AG08395 (cell line): ENCODE measurements around the gene HS3ST3A1.

Source experiments
- DNase-seq: peaks from one replicate; pipeline ENCODE4 v3.0.0; 2012; ENCODE audit warnings: mixed read lengths, low spot score

The HS3ST3A1 gene

DNA sequence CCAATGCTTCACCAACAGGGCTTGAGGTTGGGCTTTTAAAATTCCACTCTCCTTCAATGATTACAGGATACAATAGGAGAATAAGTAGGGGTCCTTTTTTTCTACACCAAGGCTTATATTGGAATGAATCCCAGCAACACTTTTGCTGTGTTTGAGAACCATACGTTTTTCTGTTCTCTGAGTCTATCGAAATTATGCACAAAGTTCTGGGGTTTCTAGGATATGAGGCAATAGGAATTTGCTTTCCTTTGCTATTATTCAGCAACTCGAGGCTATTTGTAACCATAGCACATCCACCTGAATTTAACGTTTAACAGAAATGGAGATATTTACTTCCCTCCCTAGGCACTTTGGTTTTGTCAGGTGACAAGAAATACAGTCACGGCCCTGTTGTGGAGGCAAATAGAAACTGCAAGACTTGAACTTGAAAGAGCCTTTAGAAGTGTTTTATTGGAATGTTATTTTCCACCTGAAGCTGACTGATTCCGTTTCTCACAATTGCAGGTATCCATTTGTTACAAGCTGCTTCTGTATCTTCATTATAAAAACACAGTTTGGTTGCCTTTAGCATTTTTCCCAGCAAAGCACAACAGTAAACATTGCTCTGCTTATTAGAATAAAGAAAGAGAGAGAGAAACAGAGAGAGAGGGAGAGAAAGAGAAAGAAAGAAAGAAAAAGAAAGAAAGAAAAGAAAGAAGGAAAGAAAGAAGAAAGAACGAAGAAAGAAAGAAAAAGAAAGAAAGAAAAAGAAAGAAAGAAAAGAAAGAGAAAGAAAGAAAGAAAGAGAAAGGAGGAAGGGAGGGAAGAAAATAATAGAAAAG lies 109.6 kb downstream of the HS3ST3A1 start:
- DNase-seq, result no peak

DNA sequence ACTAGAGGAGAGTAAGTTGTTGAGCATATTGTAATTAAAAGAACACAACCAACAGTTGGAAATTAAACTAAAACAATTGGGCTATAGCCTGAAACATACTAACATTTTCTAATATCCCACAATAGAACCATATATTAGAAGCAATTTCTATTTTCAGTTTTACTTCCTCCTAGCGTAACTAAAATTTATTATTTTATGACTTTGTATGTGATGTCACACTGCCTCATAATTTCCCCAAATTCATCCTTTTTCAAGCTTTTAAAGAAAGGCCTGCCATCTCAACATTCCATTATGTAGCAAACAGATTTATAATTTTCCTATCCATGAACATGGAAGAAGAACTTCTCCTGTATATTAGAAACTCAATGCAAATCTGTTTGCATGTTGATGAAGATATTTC lies 110.2 kb downstream of the HS3ST3A1 start:
- DNase-seq, result no peak

DNA sequence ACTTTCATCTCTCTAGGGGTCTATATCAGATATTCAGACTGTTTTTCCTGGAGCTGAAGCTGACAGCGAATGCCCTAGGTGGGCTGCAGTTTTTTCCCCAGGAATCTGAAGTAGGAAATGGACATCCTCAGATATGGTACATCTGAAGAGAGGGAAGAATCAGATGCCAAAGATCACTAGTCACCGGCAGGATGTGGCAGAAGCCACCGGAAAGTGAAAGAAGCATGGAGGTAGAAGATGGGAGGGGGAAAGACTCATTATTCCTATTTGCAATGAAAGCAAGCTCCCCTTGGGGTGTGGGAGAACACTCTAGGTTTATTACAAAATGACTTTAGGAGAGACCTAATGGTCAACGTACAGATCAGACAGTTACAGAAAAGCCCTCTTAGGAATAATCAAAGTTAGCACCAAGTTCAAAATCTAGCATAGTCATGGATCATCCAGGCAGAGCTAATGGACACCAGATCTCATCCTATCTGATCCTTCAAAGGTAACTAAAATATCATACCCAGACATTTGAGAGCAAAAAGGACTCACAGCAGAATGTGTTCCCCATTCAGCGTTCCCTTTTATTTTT lies 110.7 kb downstream of the HS3ST3A1 start:
- DNase-seq, result peak; percentile 26

DNA sequence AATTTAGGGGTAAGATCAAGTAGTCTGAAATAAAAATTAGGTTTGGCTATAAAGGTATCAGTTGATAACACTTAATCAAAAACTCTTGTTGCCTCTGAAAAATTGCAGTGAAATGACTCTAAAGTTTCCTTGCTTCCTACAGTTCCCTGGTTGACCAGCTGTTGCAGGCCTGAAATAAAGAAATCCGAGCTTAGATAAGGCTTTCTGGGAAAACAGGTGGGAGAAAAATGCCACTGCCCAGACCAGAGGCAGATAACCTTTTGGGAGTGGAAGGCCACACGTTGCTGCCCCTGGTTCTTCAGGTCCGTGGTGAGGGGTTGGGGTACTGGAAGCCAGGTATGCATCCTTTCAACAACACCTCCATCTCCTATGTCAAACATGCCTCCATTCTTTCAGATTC lies 111.3 kb downstream of the HS3ST3A1 start:
- DNase-seq, result no peak

DNA sequence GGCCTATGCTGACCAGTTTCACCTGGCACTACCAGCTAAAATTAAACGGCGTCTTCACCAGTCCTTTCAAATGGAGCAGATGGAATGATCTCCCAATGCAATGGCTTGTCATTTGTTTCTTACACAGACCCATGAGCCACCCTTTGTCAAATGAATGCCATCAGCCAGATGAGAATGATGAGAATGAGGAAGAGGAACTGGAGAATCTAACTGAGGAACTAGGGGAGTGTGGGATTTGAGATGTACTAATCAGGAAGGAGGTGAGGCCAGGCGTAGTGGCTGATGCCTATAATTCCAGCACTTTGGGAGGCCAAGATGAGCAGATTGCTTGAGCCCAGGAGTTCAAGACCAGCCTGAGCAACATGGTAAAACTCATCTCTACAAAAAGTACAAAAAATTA lies 116.4 kb downstream of the HS3ST3A1 start:
- no peak for DNase-seq

DNA sequence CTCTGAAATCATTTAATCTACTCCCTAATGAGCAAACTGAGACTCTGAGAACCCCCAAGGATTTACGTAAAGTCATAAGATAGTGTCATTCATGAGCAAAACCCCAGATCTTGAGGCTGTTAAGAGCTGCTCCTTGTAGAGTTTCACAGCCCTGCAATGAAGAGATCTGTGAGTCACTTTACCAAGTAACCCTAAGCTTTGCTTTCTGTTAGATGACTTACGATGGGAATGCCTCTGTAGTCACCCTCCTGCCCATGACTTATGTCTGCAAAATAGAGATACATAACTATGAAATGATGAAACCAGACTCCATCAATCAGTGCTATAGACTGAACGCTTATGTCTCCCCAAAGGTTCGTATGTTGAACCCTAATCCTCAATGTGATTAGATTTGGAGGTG lies 117.7 kb downstream of the HS3ST3A1 start:
- DNase-seq, result peak; percentile 15

DNA sequence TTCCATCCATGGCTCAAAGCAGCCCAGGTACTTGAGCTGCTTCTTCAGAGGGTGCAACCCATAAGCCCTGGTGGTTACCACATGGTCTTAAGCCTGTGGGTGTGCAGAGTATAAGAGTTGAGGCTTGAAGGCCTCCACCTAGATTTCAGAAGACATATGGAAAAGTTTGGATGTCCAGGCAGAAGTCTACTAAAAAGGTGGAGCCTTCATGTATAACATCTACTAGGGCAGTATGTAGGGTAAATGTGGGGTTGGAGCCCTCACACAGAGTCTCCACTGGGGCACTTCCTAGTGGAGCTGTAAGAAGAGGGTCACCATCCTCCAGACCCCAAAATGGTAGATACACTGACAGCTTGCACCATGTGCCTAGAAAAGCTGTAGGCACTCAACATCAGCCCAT lies 120.9 kb downstream of the HS3ST3A1 start:
- no peak for DNase-seq

DNA sequence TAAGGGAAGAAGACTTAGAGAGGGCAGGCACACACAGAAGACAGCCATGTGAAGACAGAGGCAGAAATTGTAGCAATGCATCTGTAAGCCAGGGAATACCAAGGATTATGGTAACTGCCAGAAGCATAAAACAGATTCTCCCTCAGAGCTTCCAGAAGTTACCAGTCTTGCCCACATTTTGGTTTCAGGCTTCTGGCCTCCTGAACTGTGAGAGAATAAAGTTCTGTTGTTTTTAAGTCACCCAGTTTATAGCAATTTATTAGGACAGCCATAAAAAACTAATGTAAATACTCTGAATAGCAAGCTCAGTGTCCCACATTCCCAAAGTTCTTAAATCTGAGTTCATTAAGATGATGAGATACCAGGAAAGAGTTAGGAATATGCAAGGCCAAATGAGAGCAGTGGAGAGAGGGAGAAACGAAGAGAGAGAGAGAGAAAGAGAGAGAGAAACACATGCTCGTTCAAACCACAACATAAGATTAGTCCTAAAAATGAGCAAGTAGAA lies 123.4 kb downstream of the HS3ST3A1 start:
- DNase-seq, result no peak

DNA sequence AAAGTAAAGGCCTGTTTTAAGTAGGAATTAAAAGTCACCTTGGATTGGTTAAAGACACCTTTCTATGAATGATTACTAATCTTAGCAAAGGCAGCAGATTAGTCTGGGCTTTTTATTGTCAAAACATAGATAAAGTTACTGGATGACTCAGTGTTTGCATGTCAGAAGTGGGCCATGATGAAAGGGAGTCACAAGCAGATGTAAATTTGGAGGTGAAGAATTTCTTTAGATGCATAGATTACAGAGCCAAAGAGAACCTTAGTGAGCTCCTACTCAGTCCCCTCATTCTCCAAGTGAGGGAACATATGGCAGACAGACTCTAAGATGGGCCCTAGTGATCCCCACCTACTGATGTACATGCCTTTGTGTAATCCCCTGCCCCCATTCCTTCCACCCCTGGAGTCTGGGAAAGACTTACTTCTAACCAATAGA lies 124.5 kb downstream of the HS3ST3A1 start:
- peak; percentile 20 for DNase-seq

DNA sequence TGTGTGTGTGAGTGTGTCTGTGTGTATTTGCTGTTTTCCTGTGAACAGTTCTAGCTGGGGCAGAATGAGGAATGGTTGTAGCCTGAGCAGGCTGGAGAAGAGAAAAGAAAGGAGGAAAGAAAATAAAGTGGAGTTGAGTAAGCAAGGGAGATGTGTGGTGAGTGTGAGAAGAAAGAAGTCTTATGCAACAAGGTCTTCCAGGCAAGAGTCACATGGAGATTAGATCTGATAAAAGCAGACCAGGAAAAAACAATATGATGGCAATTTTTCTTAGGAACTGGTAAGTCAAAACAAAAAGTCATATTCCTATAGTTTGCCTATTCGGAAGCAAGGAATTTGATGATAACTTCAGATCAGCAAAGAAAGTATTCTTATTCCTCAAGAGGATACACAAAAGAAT lies 125.0 kb downstream of the HS3ST3A1 start:
- DNase-seq, result peak; percentile 24

DNA sequence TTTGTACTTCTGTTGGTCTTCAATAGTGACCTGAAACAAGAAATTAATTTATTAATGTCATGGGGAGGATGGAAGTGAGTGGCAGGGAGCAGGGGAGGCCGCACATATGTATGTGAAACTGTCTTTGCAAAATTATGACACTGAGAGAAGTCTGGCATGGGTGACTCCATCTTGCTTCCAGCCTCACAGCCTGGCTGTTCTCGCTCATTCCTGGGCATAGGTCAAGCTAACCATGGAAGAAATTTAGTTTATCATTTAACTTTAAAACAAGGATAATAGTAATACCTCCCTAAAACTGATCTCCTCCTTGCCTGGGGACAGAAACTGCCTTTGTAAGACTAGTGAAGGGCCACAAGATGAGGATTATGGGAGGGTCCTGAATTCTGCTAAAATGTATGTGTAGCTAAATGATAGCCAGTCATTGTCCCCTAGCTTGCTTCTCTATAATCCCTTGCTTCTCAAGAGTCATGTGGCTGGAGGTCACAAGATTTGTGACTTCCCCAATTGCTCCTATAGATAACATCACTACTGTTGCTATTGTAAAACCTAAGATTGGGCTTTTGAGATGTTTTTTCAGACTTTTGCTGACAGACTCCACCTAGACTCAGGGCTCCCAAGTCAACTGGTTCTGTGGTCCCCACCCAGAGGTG lies 126.0 kb downstream of the HS3ST3A1 start:
- no peak for DNase-seq

DNA sequence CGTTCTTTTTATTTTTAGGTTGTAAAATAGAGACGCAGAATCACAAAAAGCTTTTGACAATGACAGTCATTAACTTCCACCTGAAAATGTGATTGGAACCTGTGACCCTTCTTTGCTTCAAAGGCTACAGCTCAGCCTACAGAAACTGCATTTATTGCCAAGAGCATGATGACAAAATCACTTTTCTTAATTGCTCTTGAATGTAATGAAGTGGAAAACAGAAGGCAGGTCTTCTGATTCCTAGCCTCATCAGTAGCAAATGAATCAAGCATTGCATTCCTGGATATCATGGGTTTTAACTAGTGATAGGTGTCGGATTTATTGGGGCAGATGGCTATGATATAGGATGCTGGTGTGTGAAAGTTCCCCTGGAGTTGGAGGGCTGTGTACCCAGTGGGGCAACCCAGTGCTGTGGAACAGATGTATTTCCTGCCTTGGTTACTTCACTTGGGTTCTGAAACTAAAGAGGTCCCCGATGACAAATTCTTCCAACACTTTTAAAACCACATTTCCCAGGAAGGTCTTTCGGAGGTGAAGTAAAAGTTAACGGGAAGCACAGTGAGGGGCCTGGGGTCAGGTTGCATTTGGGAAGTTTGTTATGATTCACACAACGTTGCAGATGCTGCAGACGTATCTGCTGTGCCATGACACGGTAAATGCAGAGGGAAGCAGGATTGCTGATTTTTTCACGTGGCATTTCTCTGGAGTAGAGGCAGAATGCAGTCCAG lies 127.5 kb downstream of the HS3ST3A1 start:
- DNase-seq, result no peak

DNA sequence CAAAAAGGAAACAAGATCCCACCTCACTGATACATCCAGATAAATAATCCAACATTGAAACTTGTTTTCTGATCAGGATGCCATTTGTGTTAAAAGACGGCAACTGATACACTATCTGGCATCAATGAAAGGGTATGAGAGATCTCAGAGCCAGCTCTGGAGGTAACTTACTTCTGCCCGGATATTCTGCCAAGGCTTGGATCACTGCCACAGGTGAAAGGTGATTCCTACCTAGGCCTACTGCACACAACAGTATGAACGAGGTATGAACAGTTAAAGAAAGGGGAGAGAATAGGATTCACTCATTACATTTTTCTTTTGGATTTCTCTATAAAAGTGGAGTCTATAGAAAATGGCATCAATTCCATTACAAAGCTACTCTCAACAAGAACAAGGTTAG lies 136.1 kb downstream of the HS3ST3A1 start:
- DNase-seq, result no peak

DNA sequence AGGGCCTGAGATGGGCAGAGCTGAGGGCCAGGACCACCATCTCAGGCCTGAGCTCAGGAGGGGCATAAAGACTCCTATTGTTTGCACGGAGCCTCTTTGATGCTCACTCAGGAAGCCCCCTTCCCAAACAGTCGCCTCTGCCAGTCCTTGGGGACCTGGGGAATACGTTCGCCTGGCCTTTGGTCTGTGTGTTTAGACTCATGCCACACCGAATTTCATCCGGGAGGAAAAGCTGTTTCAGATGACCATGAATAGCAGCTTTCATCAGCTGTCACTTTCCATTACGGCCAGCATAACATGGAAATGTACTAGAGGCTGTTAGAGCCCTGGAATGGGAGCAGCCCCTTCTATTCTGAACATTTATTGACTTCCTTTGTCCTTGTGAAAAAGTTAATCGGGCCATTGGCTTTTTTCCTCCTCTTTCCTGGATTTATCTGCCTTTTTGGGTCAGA lies 139.0 kb downstream of the HS3ST3A1 start:
- DNase-seq, result no peak

DNA sequence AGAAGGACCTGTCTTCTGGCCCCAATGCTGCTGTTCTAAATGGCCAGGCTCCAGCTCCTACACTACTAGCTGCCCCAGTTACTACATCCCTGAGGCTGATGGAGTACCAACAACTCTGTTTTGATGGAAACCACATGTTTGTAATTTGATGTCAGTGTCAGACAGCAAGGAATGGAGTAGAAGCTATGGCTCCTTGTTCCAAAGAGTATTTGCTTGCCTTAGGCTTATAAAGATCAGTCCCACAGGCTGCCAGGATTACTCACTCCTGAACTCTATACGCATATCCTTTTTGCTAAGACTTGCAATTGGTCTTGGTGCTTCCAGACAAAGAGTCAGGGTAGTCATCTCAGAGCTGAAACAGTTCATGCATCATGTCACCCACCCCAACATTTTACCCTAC lies 139.6 kb downstream of the HS3ST3A1 start:
- DNase-seq, result peak; percentile 44

DNA sequence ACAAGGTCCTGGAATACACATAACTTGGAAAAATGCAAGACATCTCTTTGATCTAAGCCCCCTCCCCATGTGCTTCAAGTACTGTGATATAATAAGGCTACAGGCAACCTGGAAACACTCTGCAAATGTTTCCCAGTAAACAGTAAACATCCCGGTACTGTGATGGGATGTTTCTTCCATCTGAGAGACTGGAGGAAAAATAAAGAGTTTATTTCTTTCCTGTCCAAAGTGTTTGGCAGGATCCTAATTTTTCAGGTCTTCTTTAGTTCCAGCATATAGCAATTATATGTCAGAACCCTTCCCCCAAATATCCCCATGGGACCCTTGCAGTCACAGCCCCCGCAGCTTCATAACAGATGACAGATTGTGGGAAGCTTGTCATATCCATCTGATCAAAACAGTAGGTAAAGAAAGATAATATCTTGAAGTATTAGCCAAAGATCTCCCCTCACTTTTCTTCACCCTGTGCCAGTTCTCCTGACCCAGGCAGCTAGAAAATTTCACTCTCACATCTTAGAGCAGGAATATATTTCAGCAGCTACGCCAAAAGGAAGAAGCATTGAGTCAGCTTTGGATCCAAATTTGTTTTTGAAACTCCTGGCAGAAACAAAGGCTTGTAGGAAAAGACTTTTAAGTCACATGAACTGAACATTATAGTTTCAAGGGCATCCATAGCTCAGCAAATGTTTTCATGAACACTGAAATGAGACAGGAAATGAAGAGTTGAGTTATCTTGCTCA lies 141.3 kb downstream of the HS3ST3A1 start:
- no peak for DNase-seq

DNA sequence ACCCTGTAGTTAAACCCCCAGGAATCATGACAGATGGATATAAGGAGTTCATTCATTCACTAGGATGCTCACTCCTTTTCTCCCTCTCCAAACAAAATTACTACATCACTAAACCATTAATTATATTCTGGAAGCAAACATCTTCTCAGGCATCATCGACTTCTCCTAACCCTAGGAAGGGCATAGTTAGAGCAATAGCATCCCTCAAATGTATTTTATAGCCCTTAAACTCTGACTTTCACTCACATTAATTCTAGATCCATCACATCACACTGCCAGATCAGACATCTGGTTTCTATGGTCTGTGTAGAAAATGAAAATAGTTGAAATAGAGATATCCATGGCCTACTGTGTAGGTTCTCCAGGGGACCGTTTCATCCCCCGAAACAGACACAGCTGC lies 143.9 kb downstream of the HS3ST3A1 start:
- no peak for DNase-seq
